CD4-positive, alpha-beta T cell treated with Interleukin-2 at 100 ng/mL for 4 hours (primary cell): ENCODE data around the gene HEMGN.
"Not testable (repeated sequence)": the region's sequence is repeated elsewhere in the genome, so short reads cannot be mapped to it uniquely, and the experiment has no call there.

Experiments used
- DNase-seq: peaks from one replicate; pipeline ENCODE4 v3.0.0-alpha.2; 2020; ENCODE audit warnings: low spot score

Gene HEMGN

GRCh38 chr9:97964901-97965300, 26.9 kb upstream of the HEMGN start:
- DNase-seq, result no peak

DNA sequence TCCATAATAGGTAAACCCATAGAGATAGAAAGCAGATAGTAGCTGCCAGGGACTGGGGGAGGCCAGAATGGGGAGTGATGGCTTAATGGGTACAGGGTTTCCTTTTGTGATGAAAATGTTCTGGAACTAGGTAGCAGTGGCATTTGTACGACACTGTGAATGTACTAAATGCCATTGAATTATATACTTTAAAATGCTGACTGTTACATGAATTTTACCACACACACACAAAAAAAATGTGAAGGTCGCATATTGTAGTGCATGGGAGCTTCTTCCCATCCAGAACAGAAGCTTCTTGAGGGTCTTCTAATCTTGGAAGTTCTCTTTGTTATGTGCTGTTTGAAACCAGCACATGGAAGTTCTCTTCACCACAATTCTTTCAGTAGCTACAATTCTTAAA, 25.3 kb upstream of the HEMGN start:
- no peak for DNase-seq

- DNase-seq, result no peak
Observed at GRCh38 chr9:97962575-97962974, 24.6 kb upstream of the HEMGN start.

DNA sequence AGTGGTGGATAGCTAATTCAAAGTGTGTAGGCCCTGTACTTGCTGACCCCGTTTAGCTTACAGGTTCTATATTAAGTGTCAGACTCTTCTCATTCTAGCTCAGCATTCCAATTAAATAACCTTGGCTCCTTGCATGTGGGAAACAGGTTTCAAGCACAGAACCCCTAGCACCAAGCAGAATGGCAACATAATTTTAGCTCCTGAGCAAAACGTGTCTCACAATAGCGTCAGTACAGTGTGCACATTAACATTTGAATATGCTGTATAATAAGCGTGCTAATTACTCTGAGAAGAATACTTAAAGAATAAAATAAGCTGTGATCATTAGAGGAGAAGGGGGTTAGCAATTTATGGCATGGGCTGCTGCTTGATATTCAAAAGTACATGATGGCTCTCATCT, 24.2 kb upstream of the HEMGN start:
- no peak for DNase-seq

GRCh38 chr9:97961361-97961760, 23.4 kb upstream of the HEMGN start:
- no peak for DNase-seq

DNA sequence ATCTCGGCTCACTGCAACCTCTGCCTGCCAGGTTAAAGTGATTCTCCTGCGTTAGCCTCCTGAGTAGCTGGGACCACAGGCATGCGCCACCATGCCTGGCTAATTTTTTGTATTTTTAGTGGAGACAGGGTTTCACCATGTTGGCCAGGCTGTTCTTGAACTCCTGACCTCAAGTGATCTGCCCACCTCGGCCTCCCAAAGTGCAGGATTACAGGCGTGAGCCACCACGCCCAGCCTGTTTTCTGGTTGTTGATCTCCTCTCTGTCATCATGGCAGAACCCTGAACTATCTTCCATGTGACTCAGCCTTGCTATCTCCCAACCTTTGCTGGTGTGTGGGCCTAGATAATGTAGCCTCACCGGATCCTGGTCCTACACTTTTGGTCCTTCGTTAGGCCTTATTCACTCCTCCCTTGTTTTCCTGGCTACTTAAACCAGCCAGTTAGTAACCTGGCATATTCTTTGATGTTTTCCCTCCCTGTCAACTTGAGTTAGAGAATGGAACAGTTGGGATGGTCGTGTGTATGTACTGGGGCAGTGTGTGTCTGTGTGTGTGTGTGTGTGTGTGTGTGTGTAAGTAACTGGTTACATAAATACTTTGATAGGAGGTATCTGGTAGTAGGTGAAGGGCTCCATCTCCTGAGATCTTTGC, 22.8 kb upstream of the HEMGN start:
- DNase-seq, result not testable (repeated sequence)

DNA sequence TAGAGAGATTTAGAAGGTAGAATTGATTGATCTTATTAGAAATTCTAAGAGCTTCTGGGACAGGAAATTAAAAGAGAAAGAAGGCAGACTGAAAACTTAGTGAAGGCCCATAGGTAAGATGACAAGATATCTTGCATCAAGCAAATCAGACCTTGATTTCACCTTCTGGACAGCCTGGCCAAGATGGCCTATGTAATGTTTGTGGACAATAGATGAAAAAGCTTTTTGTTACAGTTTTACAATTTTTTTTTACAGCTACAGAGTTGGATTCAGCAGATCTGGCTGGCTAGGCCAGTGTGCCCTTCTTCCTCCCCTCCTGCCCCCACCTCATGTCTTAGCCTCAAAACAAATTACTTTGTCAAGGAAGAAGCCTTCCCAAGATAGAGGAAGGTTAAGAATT, 21.6 kb upstream of the HEMGN start:
- no peak for DNase-seq

GRCh38 chr9:97958812-97959511, 21.0 kb upstream of the HEMGN start:
- no peak for DNase-seq

DNA sequence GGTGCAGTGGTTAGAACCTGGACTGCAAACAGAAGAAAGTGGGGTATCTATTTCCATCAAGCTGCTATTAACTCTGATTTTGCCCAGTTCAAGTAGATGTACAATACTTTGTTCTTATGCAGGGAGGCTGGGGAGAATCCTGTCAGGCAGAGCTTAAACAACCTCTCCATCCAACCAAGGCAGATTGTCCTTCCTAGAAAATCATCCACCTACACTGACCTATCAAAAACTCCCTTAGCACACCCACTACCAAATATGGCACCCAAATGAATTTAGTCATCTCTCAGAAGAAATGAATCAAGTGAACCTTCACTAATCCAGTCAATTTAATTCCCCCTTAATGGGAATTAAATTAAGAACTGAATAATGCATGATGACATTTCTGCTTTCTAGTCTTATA, 18.4 kb upstream of the HEMGN start:
- no peak for DNase-seq

DNA sequence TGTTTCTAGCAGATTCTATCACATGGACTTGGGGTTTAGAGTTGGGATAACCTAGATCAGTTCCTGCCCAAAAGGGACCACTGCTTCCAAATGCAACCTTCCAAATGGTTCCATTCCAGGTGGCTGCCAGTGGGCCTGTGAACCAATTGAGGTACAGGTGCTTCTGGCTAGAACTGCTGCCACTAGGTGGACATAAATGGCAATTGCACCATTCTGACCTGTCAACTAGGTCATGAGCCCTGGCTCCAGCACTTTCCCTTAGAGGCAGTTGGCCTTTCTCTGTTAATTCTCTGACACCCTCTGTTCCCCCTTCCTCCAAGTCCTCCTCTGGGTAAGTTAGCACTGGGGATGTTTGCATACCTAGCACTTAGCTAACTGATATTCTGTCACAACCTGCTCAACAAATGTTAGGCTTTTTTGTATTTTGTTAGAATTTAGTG, 16.6 kb upstream of the HEMGN start:
- DNase-seq, result peak; percentile 72

DNA sequence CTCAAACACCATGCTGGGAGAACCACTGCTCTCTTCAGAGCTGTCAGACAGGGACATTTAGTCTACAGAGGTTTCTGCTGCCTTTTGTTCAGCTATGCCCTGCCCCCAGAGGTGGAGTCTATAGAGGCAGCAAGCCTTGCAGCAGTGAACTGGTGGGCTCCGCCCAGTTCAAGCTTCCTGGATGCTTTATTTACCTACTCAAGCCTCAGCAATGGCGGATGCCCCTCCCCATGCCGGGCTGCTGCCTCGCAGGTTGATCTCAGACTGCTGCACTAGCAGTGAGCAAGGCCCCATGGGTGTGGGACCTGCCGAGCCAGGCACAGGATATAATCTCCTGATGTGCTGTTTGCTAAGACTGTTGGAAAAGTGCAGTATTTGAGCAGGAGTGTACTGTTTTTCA, 12.9 kb upstream of the HEMGN start:
- not testable (repeated sequence) for DNase-seq

DNA sequence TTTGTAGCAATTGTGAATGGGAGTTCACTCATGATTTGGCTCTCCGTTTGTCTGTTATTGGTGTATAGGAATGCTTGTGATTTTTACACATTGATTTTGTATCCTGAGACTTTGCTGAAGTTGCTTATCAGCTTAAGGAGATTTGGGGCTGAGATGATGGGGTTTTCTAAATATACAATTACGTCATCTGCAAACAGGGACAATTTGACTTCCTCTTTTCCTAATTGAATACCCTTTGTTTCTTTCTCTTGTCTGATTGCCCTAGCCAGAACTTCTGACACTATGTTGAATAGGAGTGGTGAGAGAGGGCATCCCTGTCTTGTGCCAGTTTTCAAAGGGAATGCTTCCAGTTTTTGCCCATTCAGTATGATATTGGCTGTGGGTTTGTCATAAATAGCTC, 9.1 kb upstream of the HEMGN start:
- not testable (repeated sequence) for DNase-seq

DNA sequence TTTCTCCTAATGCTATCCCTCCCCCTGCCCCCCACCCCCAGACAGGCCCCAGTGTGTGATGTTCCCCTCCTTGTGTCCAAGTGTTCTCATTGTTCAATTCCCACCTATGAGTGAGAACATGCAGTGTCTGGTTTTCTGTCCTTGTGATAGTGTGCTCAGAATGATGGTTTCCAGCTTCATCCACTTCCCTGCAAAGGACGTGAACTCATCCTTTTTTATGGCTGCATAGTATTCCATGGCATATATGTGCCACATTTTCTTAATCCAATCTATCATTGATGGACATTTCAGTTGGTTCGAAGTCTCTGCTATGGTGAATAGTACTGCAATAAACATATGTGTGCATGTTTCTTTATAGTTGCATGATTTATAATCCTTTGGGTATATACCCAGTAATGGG, 7.5 kb upstream of the HEMGN start:
- not testable (repeated sequence) for DNase-seq

- no peak for DNase-seq
Observed at GRCh38 chr9:97944612-97945011, 6.6 kb upstream of the HEMGN start.

DNA sequence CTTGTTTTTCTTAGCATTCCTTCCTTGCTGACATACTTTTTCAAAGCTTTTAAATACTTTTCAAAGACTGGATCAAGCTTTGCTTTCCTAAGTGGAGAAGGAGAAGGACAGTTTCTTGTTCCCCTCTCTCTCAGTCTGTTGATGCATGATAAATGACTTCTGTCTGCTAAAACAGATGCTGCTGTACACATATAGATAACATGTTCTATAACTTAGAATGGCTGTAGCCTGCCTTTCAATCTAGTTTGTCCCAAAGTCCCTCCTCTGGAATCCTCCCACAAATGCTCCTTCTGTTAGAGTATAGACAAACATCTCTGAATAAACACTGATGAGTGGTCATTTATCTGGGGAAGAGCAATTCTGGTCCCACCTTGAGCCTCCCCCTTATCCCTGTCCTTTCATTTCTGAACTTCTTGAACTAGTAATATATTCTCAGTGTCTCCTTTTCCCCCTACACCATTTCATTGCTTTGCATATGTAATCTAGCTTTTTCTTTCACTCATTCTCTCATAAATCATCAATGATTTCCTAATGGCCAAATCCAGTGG, 5.4 kb upstream of the HEMGN start:
- DNase-seq, result no peak

DNA sequence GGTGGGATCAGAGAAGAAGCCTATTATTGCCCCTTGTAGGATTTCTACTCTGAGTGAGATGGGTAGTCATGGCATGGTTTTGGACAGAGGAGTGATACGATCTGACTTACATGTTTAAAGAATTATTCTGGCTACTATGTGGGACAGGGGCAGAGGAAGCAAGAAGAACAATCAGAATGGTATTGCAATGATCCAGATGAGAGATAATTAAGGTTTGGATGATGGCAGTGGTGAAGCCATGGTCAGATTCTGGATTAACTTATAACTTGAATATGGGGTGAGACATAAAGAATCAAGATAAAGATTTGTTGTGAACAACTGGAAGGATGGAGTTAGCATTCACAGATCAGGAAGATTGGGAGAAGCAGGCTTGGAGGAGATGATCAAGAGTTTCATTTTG, 3.4 kb upstream of the HEMGN start:
- DNase-seq, result no peak

- DNase-seq, result no peak
Observed at GRCh38 chr9:97940741-97941140, 2.8 kb upstream of the HEMGN start.

- no peak for DNase-seq
Observed at GRCh38 chr9:97940233-97940632, 2.3 kb upstream of the HEMGN start.

DNA sequence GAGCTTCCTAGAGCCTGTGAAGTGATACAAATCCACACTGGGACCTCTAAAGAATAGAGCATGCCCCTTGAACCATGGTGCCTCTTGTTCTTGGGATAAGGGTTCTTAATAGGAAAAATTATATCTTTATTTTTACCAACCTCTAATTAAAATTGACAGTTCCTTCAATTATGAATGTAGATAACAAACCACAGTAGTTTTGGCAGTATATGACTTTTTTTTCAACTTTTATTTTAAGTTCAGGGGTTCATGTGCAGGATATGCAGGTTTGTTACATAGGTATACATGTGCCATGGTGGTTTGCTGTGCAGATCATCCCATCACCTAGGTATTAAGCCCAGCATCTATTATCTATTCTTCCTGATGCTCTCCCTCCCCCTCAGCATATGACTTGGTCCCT, 974 bp downstream of the HEMGN start:
- DNase-seq, result no peak

DNA sequence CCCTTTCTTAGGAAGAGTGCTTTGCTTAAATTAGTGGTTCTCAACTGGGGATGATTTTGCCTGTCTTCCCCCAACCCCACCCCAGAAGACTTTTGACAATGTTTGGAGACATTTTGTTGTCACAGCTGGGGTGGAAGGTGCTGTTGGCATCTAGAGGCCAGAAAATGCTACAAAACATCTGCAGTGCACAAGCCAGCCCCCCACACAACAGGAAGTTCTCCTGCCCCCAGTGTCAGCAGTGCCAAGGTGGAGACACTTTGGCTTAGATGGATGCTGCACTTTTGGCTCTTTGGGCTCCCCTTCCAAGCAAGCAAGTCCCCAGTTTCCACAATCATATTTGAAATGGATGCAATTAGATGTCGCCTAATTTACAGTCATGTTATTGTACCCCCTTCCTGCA, 2.7 kb downstream of the HEMGN start:
- DNase-seq, result no peak

- no peak for DNase-seq
Observed at GRCh38 chr9:97934321-97935115, 3.5 kb downstream of the HEMGN start.

DNA sequence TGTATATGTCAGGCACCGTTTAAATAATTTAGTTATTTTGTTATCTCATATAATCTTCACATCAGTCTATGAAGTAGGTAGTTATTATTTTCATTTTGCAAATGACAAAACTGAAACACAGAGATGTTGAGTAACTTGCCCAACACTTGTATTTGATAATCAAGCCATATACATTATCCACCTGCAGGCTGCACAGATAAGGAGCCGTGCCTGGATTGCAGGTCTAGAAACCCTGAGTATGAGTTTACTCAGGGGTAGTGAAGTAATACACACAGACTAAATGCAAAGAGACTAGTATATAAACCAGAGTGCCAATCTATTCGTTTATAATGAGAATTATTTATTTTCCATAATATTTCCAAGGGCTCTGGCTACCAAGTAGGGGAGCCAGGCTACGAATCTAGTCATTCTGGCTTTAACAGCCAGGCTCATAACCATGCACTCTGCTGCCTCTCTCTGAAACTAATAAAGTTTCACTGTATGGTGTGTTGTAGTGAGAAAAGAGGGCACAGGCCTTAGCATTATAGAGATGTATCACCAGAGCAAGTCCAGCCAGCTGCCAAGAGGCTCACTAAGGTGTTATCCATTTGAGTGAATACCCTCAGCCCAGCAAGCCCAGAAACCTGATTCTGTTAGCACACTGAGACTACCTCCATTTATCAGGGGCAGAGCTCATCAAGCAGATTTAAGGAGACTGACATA, 4.5 kb downstream of the HEMGN start:
- no peak for DNase-seq
